B cell (primary cell): ENCODE measurements around the gene KCNQ1OT1. TPM values are rescaled to one million over a fixed set of nuclear protein-coding genes. Genes with fewer than 3 reads are reported as not detected.

ENCODE experiments used
- ATAC-seq: fragments of 200-7000 bp; cut with Tn5 transposase; one replicate; pipeline ENCODE4 v1.10.0; 2021; ENCODE audit warnings: low read depth, mild to moderate bottlenecking, moderate number of reproducible peaks, moderate library complexity
- CTCF ChIA-PET: fragments of 350-600 bp; sonication (Branson Sonifier 250); formaldehyde crosslinking; loops from one replicate; lab custom pipeline; 2021; ENCODE audit warnings: antibody characterized with exemption, inconsistent platforms; lab: Charles Lee
- POLR2A ChIA-PET: fragments of 350-600 bp; sonication (Branson Sonifier 250); formaldehyde crosslinking; loops from one replicate; lab custom pipeline; 2021; ENCODE audit warnings: antibody characterized with exemption; lab: Charles Lee
- DNase-seq: peaks from one replicate; pipeline ENCODE4 v3.0.0; 2013
- H2AFZ ChIP-seq: 2 replicates; pipeline ENCODE4 v1.6.1; 2012; ENCODE audit warnings: mild to moderate bottlenecking, low read depth, low read length; ENCODE audit not compliant: insufficient read depth, poor library complexity, severe bottlenecking
- H3K27ac ChIP-seq, 2 donors: 1 replicate in 1 of 2; 2 replicates in 1 of 2; pipeline ENCODE4 v1.5.1; 2012 to 2013; ENCODE audit warnings: low read length in 2 of 2, mild to moderate bottlenecking in 2 of 2, moderate library complexity in 1 of 2
- H3K27me3 ChIP-seq, 4 experiments: fragments of 200-600 bp in 1 of 4; sonication (generic) in 1 of 4; replicated peaks in 1 of 4; 1 replicate in 2 of 4; 2 replicates in 2 of 4; pipeline versions ENCODE4 v1.6.1 to v1.7.0; 2013 to 2016; ENCODE audit warnings: low read length in 3 of 4, mild to moderate bottlenecking in 2 of 4, mixed read lengths in 1 of 4, moderate library complexity in 1 of 4; ENCODE audit not compliant: insufficient read depth in 4 of 4, control insufficient read depth in 3 of 4; ENCODE audit errors: control extremely low read depth in 1 of 4
- H3K36me3 ChIP-seq, 2 experiments: replicated peaks in 1 of 2; 1 replicate in 1 of 2; 2 replicates in 1 of 2; pipeline versions ENCODE4 v1.6.1 to v1.7.1; 2013; ENCODE audit warnings: low read length in 1 of 2; ENCODE audit not compliant: insufficient read depth in 2 of 2, control insufficient read depth in 1 of 2; ENCODE audit errors: control extremely low read depth in 1 of 2, extremely low read depth in 1 of 2
- H3K4me1 ChIP-seq, 2 donors: fragments of 200-600 bp in 1 of 2; sonication (generic) in 1 of 2; 1 replicate in 1 of 2; 2 replicates in 1 of 2; pipeline versions ENCODE4 v1.5.1 to v1.6.1; 2013 to 2017; ENCODE audit warnings: low read length in 2 of 2; ENCODE audit not compliant: control insufficient read depth in 2 of 2, insufficient read depth in 2 of 2
- H3K4me2 ChIP-seq: replicated peaks from 2 replicates; pipeline ENCODE3; 2012; ENCODE audit warnings: mild to moderate bottlenecking, low read depth, low read length; ENCODE audit not compliant: poor library complexity, severe bottlenecking
- H3K4me3 ChIP-seq, 5 experiments: fragments of 200-600 bp in 1 of 5; sonication (generic) in 1 of 5; 1 replicate in 3 of 5; 2 replicates in 2 of 5; pipeline versions ENCODE4 v1.5.1 to v1.7.0; 2011 to 2016; ENCODE audit warnings: low read length in 4 of 5, mild to moderate bottlenecking in 4 of 5, low read depth in 2 of 5, control low read depth in 1 of 5, moderate library complexity in 1 of 5; ENCODE audit not compliant: insufficient read depth in 1 of 5; ENCODE audit errors: control extremely low read depth in 1 of 5, extremely low read depth in 1 of 5
- H3K79me2 ChIP-seq: fragments of 200-600 bp; sonication (generic); one replicate; pipeline ENCODE4 v1.6.0; 2016; ENCODE audit warnings: low read length; ENCODE audit not compliant: control insufficient read depth, insufficient read depth
- H3K9ac ChIP-seq: fragments of 200-600 bp; sonication (generic); 2 replicates; pipeline ENCODE4 v1.6.1; 2017; ENCODE audit warnings: mild to moderate bottlenecking, low read length, moderate library complexity
- H3K9me3 ChIP-seq, 3 donors: one replicate each; pipeline versions ENCODE4 v1.6.1 to v1.7.1; 2013; ENCODE audit warnings: low read length in 2 of 3; ENCODE audit not compliant: control insufficient read depth in 2 of 3, insufficient read depth in 1 of 3; ENCODE audit errors: control extremely low read depth in 1 of 3
- H4K20me1 ChIP-seq: 2 replicates; pipeline ENCODE4 v1.6.0; 2012; ENCODE audit warnings: mild to moderate bottlenecking, low read length; ENCODE audit not compliant: insufficient read depth, control insufficient read depth, poor library complexity, severe bottlenecking
- H3K27ac Mint-ChIP-seq: one replicate; pipeline ENCODE4 v1.8.0; 2021; ENCODE audit warnings: mixed read lengths
- H3K27me3 Mint-ChIP-seq: one replicate; pipeline ENCODE4 v1.8.0; 2021; ENCODE audit warnings: mixed read lengths
- H3K4me1 Mint-ChIP-seq: one replicate; pipeline ENCODE4 v1.8.0; 2021; ENCODE audit warnings: mixed read lengths
- H3K4me3 Mint-ChIP-seq: one replicate; pipeline ENCODE4 v1.8.0; 2021; ENCODE audit warnings: mixed read lengths
- H3K9me3 Mint-ChIP-seq: one replicate; pipeline ENCODE4 v1.8.0; 2022; ENCODE audit warnings: mixed read lengths; ENCODE audit not compliant: insufficient read depth
- EZH2 ChIP-seq: IDR thresholded peaks from 2 replicates; pipeline ENCODE4 v1.6.1; 2012; ENCODE audit warnings: borderline replicate concordance, low read depth, mild to moderate bottlenecking, moderate library complexity, low read length; ENCODE audit not compliant: insufficient read depth, poor library complexity, severe bottlenecking
- WGBS: methylation state at CpG from one replicate; pipeline ENCODE4 v1.1.5; 2013; ENCODE audit warnings: missing lambda C conversion rate; ENCODE audit not compliant: insufficient coverage; 5-methylcytosine and 5-hydroxymethylcytosine counted together
- intact Hi-C: fragments of 100-400 bp; cut with micrococcal nuclease; formaldehyde crosslinking; loops from one replicate; pipeline ENCODE4 v1.10.0; 2022
- polyA plus RNA-seq: library from polyadenylated mRNA; depleted of rRNA; stranded (reverse); fragments of >200 nt; gene quantifications from 2 replicates; pipeline ENCODE4 v1.2.3, GENCODE V29; 2012
- total RNA-seq, 2 donors: library from RNA; stranded (reverse); fragments of 120-200 nt in 1 of 2; gene quantifications; 1 replicate in 1 of 2; 2 replicates in 1 of 2; pipeline versions ENCODE4 v1.2.3 to v1.2.4, GENCODE V29; 2013 to 2022
- TF ChIP-seq, protein P1 (sequence below): fragments of 200-600 bp; IDR thresholded peaks from one replicate; pipeline ENCODE4 v1.8.0; 2022; ENCODE audit warnings: antibody characterized with exemption, mild to moderate bottlenecking

Gene KCNQ1OT1
- total and polyA plus RNA-seq, 2 donors (not counting 1 experiment from before 2014, with no cell fraction given): 0.03 to 0.89 TPM

DNA sequence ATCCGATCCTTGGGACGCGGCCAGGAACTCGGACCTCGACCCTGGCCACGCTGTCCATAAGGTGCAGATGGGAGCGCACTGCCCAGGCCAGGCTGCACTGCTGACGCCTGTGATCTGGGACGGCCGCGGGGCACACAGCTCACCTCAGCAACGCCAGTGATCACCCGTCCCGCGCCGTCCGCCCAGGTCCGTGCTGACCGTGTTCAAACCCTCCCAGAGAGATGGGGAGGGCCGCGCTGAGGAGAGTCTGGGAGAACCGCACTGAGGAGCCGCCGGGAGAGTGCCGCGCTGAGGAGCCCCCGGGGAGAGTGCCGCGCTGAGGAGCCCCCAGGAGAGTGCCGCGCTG, 636 bp downstream of the KCNQ1OT1 start:
- POLR2A ChIA-PET: no interaction called here
- peak overlapping the region; percentile 83 for H3K4me2 ChIP-seq
- Mint-ChIP-seq H3K4me3 (peak overlapping the region; percentile 82), H3K27ac (peak overlapping the region; percentile 75), H3K9me3 (no peaks in the 10 kb centered on the region), H3K27me3 (no peaks in the 10 kb centered on the region), H3K4me1 (peaks cover 48% of the 10 kb centered on the region)
- peaks cover 0 to 8% (median 1%) of the 10 kb centered on the region in 4 experiments for H3K27me3 ChIP-seq
- H3K27ac ChIP-seq: peak overlapping the region in 1 of 2 donors; percentile 49
- H2AFZ ChIP-seq: peak overlapping the region; percentile 37
- CTCF ChIA-PET: interaction anchor here (1.6 kb wide), 1 partner anchor 8 kb away, joined by 3 read pairs; no protein-coding TSS in a partner anchor
- ATAC-seq (no peak), DNase-seq (no peak)
- TF ChIP-seq, protein P1, sequence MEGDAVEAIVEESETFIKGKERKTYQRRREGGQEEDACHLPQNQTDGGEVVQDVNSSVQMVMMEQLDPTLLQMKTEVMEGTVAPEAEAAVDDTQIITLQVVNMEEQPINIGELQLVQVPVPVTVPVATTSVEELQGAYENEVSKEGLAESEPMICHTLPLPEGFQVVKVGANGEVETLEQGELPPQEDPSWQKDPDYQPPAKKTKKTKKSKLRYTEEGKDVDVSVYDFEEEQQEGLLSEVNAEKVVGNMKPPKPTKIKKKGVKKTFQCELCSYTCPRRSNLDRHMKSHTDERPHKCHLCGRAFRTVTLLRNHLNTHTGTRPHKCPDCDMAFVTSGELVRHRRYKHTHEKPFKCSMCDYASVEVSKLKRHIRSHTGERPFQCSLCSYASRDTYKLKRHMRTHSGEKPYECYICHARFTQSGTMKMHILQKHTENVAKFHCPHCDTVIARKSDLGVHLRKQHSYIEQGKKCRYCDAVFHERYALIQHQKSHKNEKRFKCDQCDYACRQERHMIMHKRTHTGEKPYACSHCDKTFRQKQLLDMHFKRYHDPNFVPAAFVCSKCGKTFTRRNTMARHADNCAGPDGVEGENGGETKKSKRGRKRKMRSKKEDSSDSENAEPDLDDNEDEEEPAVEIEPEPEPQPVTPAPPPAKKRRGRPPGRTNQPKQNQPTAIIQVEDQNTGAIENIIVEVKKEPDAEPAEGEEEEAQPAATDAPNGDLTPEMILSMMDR: no peak
- TF ChIP-seq EZH2: no peak
- H3K4me3 ChIP-seq: peak overlapping the region in 4 of 5 experiments; percentile 56 to 66 (median 61)
- peaks cover 35% of the 10 kb centered on the region for H4K20me1 ChIP-seq
- H3K36me3 ChIP-seq: no peaks in the 10 kb centered on the region
- intact Hi-C loops: no loop called here
- WGBS: 52% methylated on average over 31 of the region's 31 CpGs
- peaks cover 33 to 46% of the 10 kb centered on the region in 2 donors for H3K4me1 ChIP-seq
- H3K9me3 ChIP-seq: peaks cover 0 to 20% (median 0%) of the 10 kb centered on the region in 3 donors
- peaks cover 5% of the 10 kb centered on the region for H3K79me2 ChIP-seq
- H3K9ac ChIP-seq: peak overlapping the region; percentile 64

DNA sequence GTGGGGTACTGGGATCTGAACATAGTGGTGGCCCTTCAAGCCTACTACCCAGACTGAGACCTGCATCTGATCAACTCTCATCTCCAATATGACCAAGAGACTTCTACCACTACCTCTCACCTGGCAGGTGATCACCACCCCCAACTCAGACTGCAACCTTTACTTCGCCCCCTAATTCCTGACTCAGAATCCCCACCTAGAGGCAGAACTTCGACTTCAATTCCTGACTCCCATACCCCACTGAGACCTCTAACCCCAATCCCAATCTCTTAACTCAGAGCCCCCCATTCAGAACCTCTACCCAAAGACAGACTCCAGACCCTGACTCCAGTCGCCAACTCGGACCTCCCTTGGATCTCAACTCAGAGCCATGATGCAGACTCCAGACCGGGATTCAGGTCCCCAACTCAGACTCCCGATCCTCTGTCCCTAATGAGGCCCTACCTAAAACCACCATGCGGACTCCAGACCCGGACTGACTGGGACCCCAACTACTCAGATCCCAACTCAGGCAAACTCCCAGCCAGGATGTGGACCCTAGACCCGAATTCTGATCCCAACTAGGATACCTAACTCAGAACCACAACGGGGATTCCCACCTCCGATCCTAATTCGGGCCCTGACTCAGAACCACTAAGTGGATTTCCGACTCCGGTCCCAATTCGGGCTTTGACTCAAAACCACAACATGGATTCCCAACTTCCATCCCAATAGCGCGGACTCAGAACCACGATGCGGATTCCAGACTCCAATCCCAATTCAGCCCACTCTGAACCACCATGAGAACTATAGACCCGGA, 1.2 kb downstream of the KCNQ1OT1 start:
- H3K9ac ChIP-seq: peak overlapping the region; percentile 64
- ATAC-seq: no peak
- POLR2A ChIA-PET: no interaction called here
- TF ChIP-seq, protein P1: no peak
- no peak for TF ChIP-seq EZH2
- peaks cover 47% of the 10 kb centered on the region for H3K4me1 Mint-ChIP-seq
- WGBS: 55% methylated on average over 20 of the region's 20 CpGs
- no peak overlapping the region for H2AFZ ChIP-seq
- H3K4me3 ChIP-seq: peak overlapping the region; percentile 5 to 66 (median 59)
- no peaks in the 10 kb centered on the region for H3K9me3 Mint-ChIP-seq
- peak overlapping the region; percentile 83 for H3K4me2 ChIP-seq
- DNase-seq: no peak
- H3K27ac Mint-ChIP-seq: peak overlapping the region; percentile 67
- H4K20me1 ChIP-seq: peaks cover 35% of the 10 kb centered on the region
- H3K4me3 Mint-ChIP-seq: peak overlapping the region; percentile 82
- peaks cover 0 to 15% (median 0%) of the 10 kb centered on the region in 3 donors for H3K9me3 ChIP-seq
- H3K36me3 ChIP-seq: no peaks in the 10 kb centered on the region
- H3K27me3 ChIP-seq: peaks cover 0 to 8% (median 1%) of the 10 kb centered on the region in 4 experiments
- CTCF ChIA-PET: interaction anchor here (1.6 kb wide), 1 partner anchor 7 kb away, joined by 3 read pairs; no protein-coding TSS in a partner anchor
- H3K27ac ChIP-seq: no peak overlapping the region
- H3K27me3 Mint-ChIP-seq: no peaks in the 10 kb centered on the region
- H3K4me1 ChIP-seq: peaks cover 33 to 46% of the 10 kb centered on the region in 2 donors
- intact Hi-C loops: no loop called here
- H3K79me2 ChIP-seq: peaks cover 5% of the 10 kb centered on the region
